Calu3 (cell line): Measurements from ENCODE around the gene C1orf21. TPM values are rescaled to one million over a fixed set of nuclear protein-coding genes. Genes with fewer than 3 reads are reported as not detected.

Source experiments
- BruUV-seq: library from RNA; stranded (reverse); fragments of 400-500 nt; replicated peaks from 2 replicates; lab custom pipeline; 2021; lab: Mats Ljungman, UMichigan
- CTCF ChIA-PET: fragments of 300-600 bp; sonication (Branson Sonifier 250); formaldehyde crosslinking; loops from one replicate; lab custom pipeline; 2022; ENCODE audit warnings: antibody characterized with exemption; lab: Charles Lee
- DNase-seq: peaks from one replicate; pipeline ENCODE4 v3.0.0; 2022
- H3K27ac Mint-ChIP-seq: one replicate; pipeline ENCODE4 v1.8.0; 2022; ENCODE audit warnings: mixed read lengths; ENCODE audit not compliant: unreplicated experiment
- H3K27me3 Mint-ChIP-seq: one replicate; pipeline ENCODE4 v1.8.0; 2022; ENCODE audit warnings: mixed read lengths; ENCODE audit not compliant: unreplicated experiment
- H3K36me3 Mint-ChIP-seq: one replicate; pipeline ENCODE4 v1.8.0; 2022; ENCODE audit warnings: mild to moderate bottlenecking, moderate library complexity, mixed read lengths; ENCODE audit not compliant: insufficient read depth, unreplicated experiment
- H3K4me1 Mint-ChIP-seq: one replicate; pipeline ENCODE4 v1.8.0; 2022; ENCODE audit warnings: mild to moderate bottlenecking, low read depth, mixed read lengths; ENCODE audit not compliant: unreplicated experiment
- H3K4me3 Mint-ChIP-seq: one replicate; pipeline ENCODE4 v1.8.0; 2022; ENCODE audit warnings: mild to moderate bottlenecking, low read depth, moderate library complexity, mixed read lengths; ENCODE audit not compliant: unreplicated experiment
- H3K9me3 Mint-ChIP-seq: one replicate; pipeline ENCODE4 v1.8.0; 2022; ENCODE audit warnings: low read depth, mixed read lengths; ENCODE audit not compliant: unreplicated experiment
- CTCF ChIP-seq: fragments of 200-600 bp; IDR thresholded peaks from one replicate; pipeline ENCODE4 v1.8.0; 2022; ENCODE audit warnings: antibody characterized with exemption; ENCODE audit not compliant: unreplicated experiment
- intact Hi-C: fragments of 100-400 bp; cut with micrococcal nuclease; formaldehyde crosslinking; loops from one replicate; pipeline ENCODE4 v1.10.0; 2022; ENCODE audit not compliant: unreplicated experiment
- total RNA-seq: library from RNA; stranded (reverse); gene quantifications from 2 replicates; pipeline ENCODE4 v1.2.3, GENCODE V29; 2022

The C1orf21 gene
- total RNA-seq, 1 experiment from 2014 or later, result 20.6 TPM

- TF ChIP-seq CTCF, result no peak
- Mint-ChIP-seq H3K4me1 (peaks cover 17% of the 10 kb centered on the region), H3K4me3 (peak overlapping the region; percentile 13), H3K27me3 (no peaks in the 10 kb centered on the region), H3K36me3 (no peaks in the 10 kb centered on the region), H3K9me3 (peaks cover 3% of the 10 kb centered on the region), H3K27ac (peak overlapping the region; percentile 11)
- CTCF ChIA-PET, result interaction anchor here (0.6 to 1.2 kb wide), 3 partner anchors 238 to 837 kb away, joined by 3 to 5 read pairs (median 4); no protein-coding TSS in a partner anchor
- intact Hi-C loops, result no loop called here
- peak; percentile 65 for DNase-seq
- BruUV-seq, result no TSS peak
These were observed 38.8 kb downstream of the C1orf21 start for GRCh38 chr1:184425449-184426277.

- no TSS peak for BruUV-seq
- Mint-ChIP-seq H3K27me3 (no peaks in the 10 kb centered on the region), H3K9me3 (peaks cover 3% of the 10 kb centered on the region), H3K4me3 (no peak overlapping the region), H3K4me1 (peaks cover 17% of the 10 kb centered on the region), H3K27ac (peak overlapping the region; percentile 11), H3K36me3 (no peaks in the 10 kb centered on the region)
- no peak for TF ChIP-seq CTCF
- intact Hi-C loops, result no loop called here
- DNase-seq, result no peak
- CTCF ChIA-PET, result interaction anchor here (1.2 kb wide), 1 partner anchor 238 kb away, joined by 5 read pairs; no protein-coding TSS in a partner anchor
These were observed 39.4 kb downstream of the C1orf21 start for GRCh38 chr1:184426278-184426674.

- no peak for DNase-seq
- peaks cover 17% of the 10 kb centered on the region for H3K4me1 Mint-ChIP-seq
- BruUV-seq, result no TSS peak
- intact Hi-C loops, result no loop called here
- no peak overlapping the region for H3K4me3 Mint-ChIP-seq
- H3K36me3 Mint-ChIP-seq, result no peaks in the 10 kb centered on the region
- H3K27me3 Mint-ChIP-seq, result no peaks in the 10 kb centered on the region
- no peak for TF ChIP-seq CTCF
- H3K27ac Mint-ChIP-seq, result no peak overlapping the region
- CTCF ChIA-PET, result interaction anchor here (0.6 kb wide), 1 partner anchor 585 kb away, joined by 3 read pairs; no protein-coding TSS in a partner anchor
- H3K9me3 Mint-ChIP-seq, result peaks cover 3% of the 10 kb centered on the region
These were observed 40.9 kb downstream of the C1orf21 start for GRCh38 chr1:184427722-184428121.

GRCh38 chr1:184428604-184429003, 41.8 kb downstream of the C1orf21 start:
- intact Hi-C loops, result no loop called here
- no peak for DNase-seq
- Mint-ChIP-seq H3K9me3 (peaks cover 2% of the 10 kb centered on the region), H3K27ac (no peak overlapping the region), H3K27me3 (no peaks in the 10 kb centered on the region), H3K4me1 (peaks cover 17% of the 10 kb centered on the region), H3K36me3 (no peaks in the 10 kb centered on the region), H3K4me3 (no peak overlapping the region)
- CTCF ChIA-PET, result no interaction called here
- no TSS peak for BruUV-seq
- no peak for TF ChIP-seq CTCF
